Activated CD8-positive, alpha-beta memory T cell treated with anti-CD3 and anti-CD28 coated beads, Interleukin-2, amount 10 ng/mL, durations not matched to agents 7 days and 5 days (primary cell): ENCODE results near the gene EVX2. TPM values are rescaled to one million over a fixed set of nuclear protein-coding genes. Genes with fewer than 3 reads are reported as not detected.

ENCODE experiments used
- ATAC-seq: fragments of 150-1000 bp; cut with Tn5 transposase; one replicate; pipeline ENCODE4 v1.10.0; 2021; ENCODE audit warnings: moderate library complexity
- CTCF ChIA-PET: fragments of 350-600 bp; sonication (Branson Sonifier 250); formaldehyde crosslinking; loops from one replicate; lab custom pipeline; 2021; ENCODE audit warnings: antibody characterized with exemption; lab: Charles Lee
- DNase-seq: peaks from one replicate; pipeline ENCODE4 v3.0.0-alpha.2; 2020
- H3K27ac Mint-ChIP-seq: one replicate; pipeline ENCODE4 v1.8.0; 2021; ENCODE audit warnings: mild to moderate bottlenecking, mixed read lengths
- H3K27me3 Mint-ChIP-seq: one replicate; pipeline ENCODE4 v1.8.0; 2021; ENCODE audit warnings: mixed read lengths
- H3K36me3 Mint-ChIP-seq: one replicate; pipeline ENCODE4 v1.8.0; 2021; ENCODE audit warnings: mild to moderate bottlenecking, mixed read lengths
- H3K4me1 Mint-ChIP-seq: one replicate; pipeline ENCODE4 v1.8.0; 2021; ENCODE audit warnings: mixed read lengths
- H3K4me3 Mint-ChIP-seq: one replicate; pipeline ENCODE4 v1.8.0; 2021; ENCODE audit warnings: mild to moderate bottlenecking, moderate library complexity, mixed read lengths
- H3K9me3 Mint-ChIP-seq: one replicate; pipeline ENCODE4 v1.8.0; 2022; ENCODE audit warnings: low read depth, mixed read lengths
- total RNA-seq, 2 experiments: library from RNA; stranded (reverse); gene quantifications; one replicate each; pipeline ENCODE4 v1.2.3, GENCODE V29; 2021

The EVX2 gene
- total RNA-seq, 2 experiments from 2014 or later = not detected

GRCh38 chr2:176093145-176093897, 9.6 kb upstream of the EVX2 start:
- Mint-ChIP-seq H3K27me3 (peaks cover 92% of the 10 kb centered on the region), H3K4me1 (peaks cover 20% of the 10 kb centered on the region), H3K4me3 (peak overlapping the region; percentile 3), H3K9me3 (no peaks in the 10 kb centered on the region), H3K36me3 (peaks cover 3% of the 10 kb centered on the region), H3K27ac (peak overlapping the region; percentile 48)
- ATAC-seq = no peak
- DNase-seq = no peak
- CTCF ChIA-PET = interaction anchor here (0.7 to 1.5 kb wide), 4 partner anchors 11 to 559 kb away, joined by 3 to 5 read pairs (median 3); no protein-coding TSS in a partner anchor

DNA sequence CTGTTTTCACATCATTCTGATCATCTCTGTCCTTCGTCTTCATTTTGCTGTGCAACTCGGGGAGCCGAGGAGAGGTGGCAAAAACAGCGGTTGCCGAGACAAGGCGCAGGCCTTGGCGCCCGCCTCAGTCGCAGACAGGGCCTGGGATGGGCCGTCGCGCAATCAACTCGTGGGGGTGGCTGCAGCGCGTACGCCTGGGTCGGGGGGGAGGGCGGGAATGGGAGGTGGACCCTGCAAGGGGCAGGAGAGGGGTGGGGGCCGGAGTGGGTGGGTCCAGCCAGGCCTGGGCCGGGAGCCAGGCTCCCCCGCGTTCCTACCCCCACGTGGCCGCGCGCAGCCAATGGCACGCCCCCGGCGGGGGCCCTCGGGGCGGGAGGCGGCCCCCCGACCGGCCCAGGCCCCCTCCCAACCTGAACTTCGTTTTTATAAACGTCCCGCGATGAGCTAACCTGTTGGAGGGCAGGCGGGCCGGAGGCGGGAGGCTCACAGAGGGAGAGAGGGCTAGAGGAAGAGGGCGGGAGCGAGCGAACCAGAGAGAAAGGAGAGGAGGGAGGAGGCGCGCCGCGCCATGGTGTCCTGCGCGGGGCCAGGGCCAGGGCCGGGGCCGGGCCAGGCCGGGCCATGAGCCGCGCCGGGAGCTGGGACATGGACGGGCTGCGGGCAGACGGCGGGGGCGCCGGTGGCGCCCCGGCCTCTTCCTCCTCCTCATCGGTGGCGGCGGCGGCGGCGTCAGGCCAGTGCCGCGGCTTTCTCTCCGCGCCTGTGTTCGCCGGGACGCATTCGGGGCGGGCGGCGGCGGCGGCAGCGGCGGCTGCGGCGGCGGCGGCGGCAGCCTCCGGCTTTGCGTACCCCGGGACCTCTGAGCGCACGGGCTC, 8.7 kb upstream of the EVX2 start, which contains the start of gene HOXD13:
Gene HOXD13, plus strand, starts transcription at position 452 of the 875 bp plus-strand sequence. Its CDS starts 170 bp downstream, at position 622.
- peak within 1 kb of the TSS; percentile 17 for H3K4me3 Mint-ChIP-seq
- ATAC-seq (no peak), DNase-seq (no peak)
- peaks cover 18% of the 10 kb centered on the region for H3K4me1 Mint-ChIP-seq
- H3K27me3 Mint-ChIP-seq = peaks cover 92% of the 10 kb centered on the region
- H3K9me3 Mint-ChIP-seq = no peaks in the 10 kb centered on the region
- H3K36me3 Mint-ChIP-seq = peaks cover 3% of the 10 kb centered on the region
- peak within 1 kb of the TSS; percentile 64 for H3K27ac Mint-ChIP-seq
- CTCF ChIA-PET = interaction anchor here (0.7 to 1.4 kb wide), 2 partner anchors 12 to 21 kb away, joined by 3 read pairs; no protein-coding TSS in a partner anchor

DNA sequence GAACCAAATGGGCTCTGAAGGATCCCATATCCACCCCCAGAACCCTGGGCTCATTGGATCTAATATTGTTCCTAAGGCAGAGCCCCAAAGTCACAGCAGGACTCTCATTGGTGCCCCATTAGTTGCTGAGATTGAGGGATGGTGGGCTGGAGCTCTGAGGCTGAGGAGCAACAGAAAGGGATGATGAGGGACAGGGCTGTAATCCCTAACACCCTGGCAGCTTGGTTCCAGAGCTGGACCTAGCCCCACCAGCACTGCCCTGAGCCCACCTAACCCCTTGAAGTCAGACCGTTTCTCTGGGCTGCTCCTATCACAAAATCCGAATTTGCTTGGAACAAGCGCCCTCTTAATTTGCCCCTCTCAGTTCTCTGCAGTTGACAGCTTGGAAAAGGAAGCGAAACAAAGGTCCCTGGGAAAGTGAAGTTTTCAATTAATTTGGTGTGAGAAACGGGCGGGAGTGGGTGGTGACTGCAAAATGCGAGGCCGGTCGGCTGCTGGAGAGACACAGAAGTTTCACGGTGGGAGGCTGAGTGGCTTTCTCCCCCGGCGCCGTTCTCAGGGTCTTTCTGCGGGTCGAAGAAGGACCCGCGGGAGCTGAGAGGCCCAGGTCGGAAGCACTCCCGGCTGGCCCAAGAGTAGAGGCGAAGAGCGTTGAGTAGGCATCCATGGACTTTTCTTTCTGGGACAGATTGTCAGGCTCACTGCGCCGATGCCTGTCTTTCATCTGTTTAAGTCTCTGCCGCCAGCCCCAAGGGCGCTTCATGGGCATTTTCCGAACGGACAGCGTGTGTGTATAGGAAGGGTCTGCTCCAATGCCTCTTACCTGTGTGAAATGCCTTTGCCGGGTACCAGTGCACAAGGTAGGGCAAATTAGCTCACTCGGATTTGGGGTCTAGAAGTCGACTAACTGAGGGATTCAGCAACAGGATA, 7.8 kb upstream of the EVX2 start:
- ATAC-seq = no peak
- no peaks in the 10 kb centered on the region for H3K9me3 Mint-ChIP-seq
- peak overlapping the region; percentile 64 for H3K27ac Mint-ChIP-seq
- peaks cover 12% of the 10 kb centered on the region for H3K4me1 Mint-ChIP-seq
- peaks cover 3% of the 10 kb centered on the region for H3K36me3 Mint-ChIP-seq
- CTCF ChIA-PET = interaction anchor here (1.4 kb wide), 1 partner anchor 13 kb away, joined by 3 read pairs; no protein-coding TSS in a partner anchor
- no peak for DNase-seq
- H3K4me3 Mint-ChIP-seq = peak overlapping the region; percentile 17
- peaks cover 93% of the 10 kb centered on the region for H3K27me3 Mint-ChIP-seq

DNA sequence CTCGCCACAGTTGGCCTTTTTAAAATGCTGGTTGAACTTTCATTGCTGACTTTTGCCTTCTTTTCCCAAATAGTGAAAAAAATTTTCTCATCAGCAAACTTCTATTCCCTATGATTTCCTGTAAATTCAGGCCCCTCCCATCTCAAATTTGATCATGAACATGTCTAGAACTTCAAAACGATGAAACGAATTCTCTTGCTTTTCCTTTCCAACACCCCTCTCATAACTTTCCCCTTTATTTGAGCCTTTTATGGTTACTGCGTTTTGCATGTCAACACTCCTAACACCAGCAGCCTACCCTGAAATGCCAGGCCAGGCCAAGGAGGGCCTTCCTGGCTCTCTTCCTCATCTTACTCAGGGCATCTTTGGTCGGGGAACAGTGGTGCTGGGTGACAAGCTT, 7.1 kb upstream of the EVX2 start:
- H3K4me3 Mint-ChIP-seq = no peak overlapping the region
- CTCF ChIA-PET = no interaction called here

GRCh38 chr2:176089843-176090395, 6.2 kb upstream of the EVX2 start:
- no peak for DNase-seq
- H3K27ac Mint-ChIP-seq = no peak overlapping the region
- no peak overlapping the region for H3K4me3 Mint-ChIP-seq
- CTCF ChIA-PET = no interaction called here
- ATAC-seq = no peak
- no peaks in the 10 kb centered on the region for H3K9me3 Mint-ChIP-seq
- peaks cover 11% of the 10 kb centered on the region for H3K4me1 Mint-ChIP-seq
- peaks cover 93% of the 10 kb centered on the region for H3K27me3 Mint-ChIP-seq
- H3K36me3 Mint-ChIP-seq = peaks cover 3% of the 10 kb centered on the region

More for the DNA sequence above, 7.1 kb upstream of the EVX2 start:
- peaks cover 11% of the 10 kb centered on the region for H3K4me1 Mint-ChIP-seq
- no peaks in the 10 kb centered on the region for H3K9me3 Mint-ChIP-seq
- no peak overlapping the region for H3K27ac Mint-ChIP-seq
- H3K27me3 Mint-ChIP-seq = peaks cover 93% of the 10 kb centered on the region
- DNase-seq = no peak
- H3K36me3 Mint-ChIP-seq = peaks cover 3% of the 10 kb centered on the region
- ATAC-seq = no peak

GRCh38 chr2:176088937-176089842, 5.4 kb upstream of the EVX2 start:
- Mint-ChIP-seq H3K4me1 (peaks cover 11% of the 10 kb centered on the region), H3K27me3 (peaks cover 93% of the 10 kb centered on the region), H3K4me3 (no peak overlapping the region), H3K27ac (no peak overlapping the region), H3K9me3 (no peaks in the 10 kb centered on the region), H3K36me3 (peaks cover 3% of the 10 kb centered on the region)
- no peak for DNase-seq
- CTCF ChIA-PET = interaction anchor here (1.4 to 1.6 kb wide), 3 partner anchors 9 to 22 kb away, joined by 3 to 4 read pairs (median 4); no protein-coding TSS in a partner anchor
- ATAC-seq = no peak

GRCh38 chr2:176088048-176088936, 4.5 kb upstream of the EVX2 start:
- H3K27me3 Mint-ChIP-seq = peaks cover 93% of the 10 kb centered on the region
- no peak overlapping the region for H3K27ac Mint-ChIP-seq

DNA sequence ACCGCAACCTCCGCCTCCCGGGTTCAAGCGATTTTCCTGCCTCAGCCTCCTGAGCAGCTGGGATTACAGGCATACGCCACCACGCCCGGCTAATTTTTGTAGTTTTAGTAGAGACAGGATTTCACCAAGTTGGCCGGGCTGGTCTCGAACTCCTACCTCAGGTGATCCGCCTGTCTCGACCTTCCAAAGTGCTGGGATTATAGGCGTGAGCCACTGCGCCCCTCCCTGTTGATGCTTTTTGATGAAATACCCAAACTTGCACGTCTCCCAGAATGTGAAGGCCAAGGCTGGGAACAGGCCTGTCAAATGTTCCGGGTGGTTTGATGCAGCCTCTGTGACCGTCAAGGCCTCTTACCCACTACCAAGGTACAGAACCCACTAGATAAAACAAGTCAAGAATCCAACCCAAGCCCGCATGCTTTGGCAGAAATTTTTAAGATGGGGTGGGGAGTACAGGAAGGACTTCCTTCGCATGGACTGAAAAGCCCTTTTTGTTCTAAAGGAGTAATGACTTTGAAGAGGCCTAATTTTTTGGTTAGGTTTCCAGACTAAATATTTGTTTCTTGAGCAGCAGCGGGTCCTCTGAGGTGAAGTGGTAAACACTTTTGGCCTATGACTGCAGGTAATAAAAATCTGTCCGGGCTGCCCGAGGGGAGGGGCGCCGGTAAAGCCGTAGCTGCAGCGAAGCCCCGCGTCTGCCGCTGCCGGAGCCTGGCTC, 3.7 kb upstream of the EVX2 start:
- no peak for ATAC-seq
- no peak overlapping the region for H3K27ac Mint-ChIP-seq
- H3K4me1 Mint-ChIP-seq = peaks cover 7% of the 10 kb centered on the region
- no peaks in the 10 kb centered on the region for H3K9me3 Mint-ChIP-seq
- H3K36me3 Mint-ChIP-seq = peaks cover 2% of the 10 kb centered on the region
- CTCF ChIA-PET = interaction anchor here (0.7 to 1.5 kb wide), 2 partner anchors 24 to 398 kb away, joined by 3 to 4 read pairs; no protein-coding TSS in a partner anchor
- no peak for DNase-seq
- no peak overlapping the region for H3K4me3 Mint-ChIP-seq
- H3K27me3 Mint-ChIP-seq = peaks cover 98% of the 10 kb centered on the region

More at GRCh38 chr2:176088048-176088936, 4.5 kb upstream of the EVX2 start:
- H3K4me1 Mint-ChIP-seq = peaks cover 7% of the 10 kb centered on the region
- CTCF ChIA-PET = interaction anchor here (1.4 to 1.6 kb wide), 3 partner anchors 9 to 23 kb away, joined by 3 to 4 read pairs (median 4); no protein-coding TSS in a partner anchor
- H3K9me3 Mint-ChIP-seq = no peaks in the 10 kb centered on the region
- no peak for ATAC-seq
- DNase-seq = no peak
- H3K4me3 Mint-ChIP-seq = no peak overlapping the region
- H3K36me3 Mint-ChIP-seq = peaks cover 2% of the 10 kb centered on the region

DNA sequence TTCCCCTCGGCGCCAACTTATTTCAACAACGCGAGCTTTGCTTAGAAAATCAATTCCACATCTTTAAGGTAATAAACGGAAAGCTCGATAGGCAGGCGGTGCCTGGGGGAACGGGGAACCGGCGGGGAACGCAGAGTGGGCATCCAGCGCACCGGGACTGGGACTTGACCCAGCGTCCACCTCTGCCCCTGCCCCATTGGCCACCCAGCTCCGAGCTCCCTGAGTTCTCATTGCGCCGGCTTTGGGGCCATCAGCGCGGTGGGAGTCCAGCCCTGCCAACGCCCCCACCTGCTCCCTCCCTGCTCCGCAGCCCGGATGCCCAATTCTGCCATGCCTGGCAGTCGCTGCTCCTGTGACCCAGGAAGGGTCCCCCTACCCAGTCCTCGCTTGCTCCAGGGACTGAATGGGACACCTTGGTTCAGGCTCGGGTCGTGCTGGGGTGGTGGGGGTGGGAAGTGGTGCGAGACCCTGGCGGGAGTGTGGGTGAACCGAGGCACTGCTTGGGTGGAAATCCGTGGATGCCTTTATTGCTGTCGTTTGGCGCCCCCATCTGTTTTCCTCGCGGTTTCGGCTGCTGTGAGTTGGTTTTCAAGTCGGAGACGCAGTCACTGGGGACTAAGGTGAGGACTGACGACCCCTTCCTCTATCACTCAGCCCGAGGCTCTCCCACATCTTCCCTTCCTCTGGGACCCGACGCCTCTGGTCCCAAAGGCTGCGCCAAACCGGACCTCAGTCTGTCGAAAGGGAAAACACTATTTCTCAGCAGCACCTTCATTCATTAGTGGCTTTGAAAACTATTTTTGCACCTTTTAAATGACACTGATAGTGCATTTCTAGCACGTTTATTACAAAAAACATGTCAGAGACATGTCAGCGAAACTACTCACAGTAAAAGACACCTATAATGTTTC, 2.4 kb upstream of the EVX2 start:
- H3K36me3 Mint-ChIP-seq = peaks cover 2% of the 10 kb centered on the region
- peaks cover 5% of the 10 kb centered on the region for H3K4me1 Mint-ChIP-seq
- ATAC-seq = no peak
- H3K9me3 Mint-ChIP-seq = no peaks in the 10 kb centered on the region
- CTCF ChIA-PET = interaction anchor here (1.0 to 1.6 kb wide), 3 partner anchors 24 to 396 kb away, joined by 3 to 7 read pairs (median 4); no protein-coding TSS in a partner anchor
- no peak overlapping the region for H3K4me3 Mint-ChIP-seq
- H3K27ac Mint-ChIP-seq = no peak overlapping the region
- no peak for DNase-seq
- H3K27me3 Mint-ChIP-seq = peaks cover 99% of the 10 kb centered on the region
